Cardiac fibroblast (primary cell): ENCODE results near the gene DUSP2.

Experiments
- DNase-seq, 2 donors: peaks; one replicate each; pipeline versions ENCODE4 v3.0.0 to v3.0.0-alpha.2; 2010; ENCODE audit warnings: low read depth in 2 of 2
- H3K4me3 ChIP-seq, 2 donors: replicated peaks in 1 of 2; 1 replicate in 1 of 2; 2 replicates in 1 of 2; pipeline ENCODE4 v1.5.1; 2011; ENCODE audit warnings: low read depth in 2 of 2, low read length in 2 of 2, mild to moderate bottlenecking in 2 of 2, moderate library complexity in 1 of 2
- TF ChIP-seq, protein P1 (sequence below): IDR thresholded peaks from one replicate; pipeline ENCODE4 v1.5.1; 2011; ENCODE audit warnings: low read depth, mild to moderate bottlenecking, low read length, inconsistent platforms

The DUSP2 gene

DNA sequence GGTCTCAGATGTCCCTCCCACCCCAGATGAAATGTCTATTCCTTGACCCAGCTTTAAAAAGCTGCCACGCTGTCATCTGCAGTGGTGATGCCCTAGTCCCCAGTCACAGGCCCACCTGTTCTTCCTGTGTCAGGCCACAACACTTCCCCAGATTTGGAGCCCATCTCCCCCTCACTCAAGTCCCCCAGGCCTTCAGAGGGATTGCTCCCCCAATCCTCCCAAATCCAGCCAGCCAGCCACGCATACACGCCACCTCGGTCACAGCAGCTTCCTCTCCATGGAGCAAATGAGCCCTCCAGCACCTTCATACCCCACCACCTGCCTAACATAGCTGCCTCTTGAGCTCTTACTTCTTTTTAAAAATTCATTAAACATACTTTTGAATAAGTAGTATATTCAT, 14.8 kb downstream of the DUSP2 start:
- TF ChIP-seq, protein P1, sequence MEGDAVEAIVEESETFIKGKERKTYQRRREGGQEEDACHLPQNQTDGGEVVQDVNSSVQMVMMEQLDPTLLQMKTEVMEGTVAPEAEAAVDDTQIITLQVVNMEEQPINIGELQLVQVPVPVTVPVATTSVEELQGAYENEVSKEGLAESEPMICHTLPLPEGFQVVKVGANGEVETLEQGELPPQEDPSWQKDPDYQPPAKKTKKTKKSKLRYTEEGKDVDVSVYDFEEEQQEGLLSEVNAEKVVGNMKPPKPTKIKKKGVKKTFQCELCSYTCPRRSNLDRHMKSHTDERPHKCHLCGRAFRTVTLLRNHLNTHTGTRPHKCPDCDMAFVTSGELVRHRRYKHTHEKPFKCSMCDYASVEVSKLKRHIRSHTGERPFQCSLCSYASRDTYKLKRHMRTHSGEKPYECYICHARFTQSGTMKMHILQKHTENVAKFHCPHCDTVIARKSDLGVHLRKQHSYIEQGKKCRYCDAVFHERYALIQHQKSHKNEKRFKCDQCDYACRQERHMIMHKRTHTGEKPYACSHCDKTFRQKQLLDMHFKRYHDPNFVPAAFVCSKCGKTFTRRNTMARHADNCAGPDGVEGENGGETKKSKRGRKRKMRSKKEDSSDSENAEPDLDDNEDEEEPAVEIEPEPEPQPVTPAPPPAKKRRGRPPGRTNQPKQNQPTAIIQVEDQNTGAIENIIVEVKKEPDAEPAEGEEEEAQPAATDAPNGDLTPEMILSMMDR = no peak
- no peak overlapping the region for H3K4me3 ChIP-seq
- DNase-seq = no peak

GRCh38 chr2:96129528-96130120, 15.6 kb downstream of the DUSP2 start:
- no peak for DNase-seq
- no peak overlapping the region for H3K4me3 ChIP-seq
- TF ChIP-seq, protein P1 = no peak

- TF ChIP-seq, protein P1 = no peak
- DNase-seq = no peak
- no peak overlapping the region for H3K4me3 ChIP-seq
Observed at GRCh38 chr2:96128456-96128855, 16.8 kb downstream of the DUSP2 start.

DNA sequence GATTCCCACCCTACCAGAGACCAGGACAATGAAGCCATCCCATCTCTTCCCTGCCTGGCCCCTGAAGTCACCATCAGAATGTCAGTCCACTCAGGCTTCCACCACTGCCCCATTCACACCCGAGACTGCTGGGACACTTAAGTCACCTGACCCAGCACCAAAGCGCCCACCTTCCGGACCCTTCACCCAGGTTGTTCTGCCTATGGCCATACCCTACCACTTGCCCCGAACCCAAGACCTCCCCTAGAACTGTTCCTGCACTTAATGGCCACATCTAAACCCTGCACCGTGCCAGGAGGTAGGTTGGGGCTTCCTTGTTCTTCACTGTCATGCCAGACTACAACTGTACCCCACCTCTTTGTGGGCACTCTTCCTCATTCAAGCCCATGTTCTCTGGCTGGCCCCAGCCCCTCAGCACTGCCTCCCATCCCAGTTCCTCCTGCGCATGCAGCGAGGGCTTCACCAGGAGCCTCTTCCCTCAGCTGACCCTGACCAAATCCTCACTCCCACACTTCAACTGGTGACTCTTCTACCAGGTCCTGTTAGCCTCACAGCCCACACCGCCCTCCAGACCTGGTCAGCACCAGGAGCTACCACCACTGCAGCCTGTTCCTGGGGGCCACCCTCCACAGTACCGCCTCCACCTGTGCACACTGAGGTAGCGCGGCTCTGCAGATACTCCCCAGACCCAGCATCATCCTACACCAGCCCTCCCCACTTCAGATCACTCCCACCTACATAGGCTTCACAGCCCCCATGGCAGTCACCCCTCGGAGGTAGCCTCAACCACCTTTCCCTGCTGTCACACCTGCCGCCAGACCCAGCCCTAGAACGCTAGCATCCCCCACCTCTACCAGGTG, 20.6 kb downstream of the DUSP2 start:
- DNase-seq = no peak

GRCh38 chr2:96123936-96124335, 21.3 kb downstream of the DUSP2 start:
- no peak for DNase-seq
- TF ChIP-seq, protein P1 = no peak
- no peak overlapping the region for H3K4me3 ChIP-seq

More for the DNA sequence above, 20.6 kb downstream of the DUSP2 start:
- no peak overlapping the region for H3K4me3 ChIP-seq
- TF ChIP-seq, protein P1 = no peak

- TF ChIP-seq, protein P1 = no peak
- H3K4me3 ChIP-seq = no peak overlapping the region
- no peak for DNase-seq
Observed at GRCh38 chr2:96123290-96123689, 21.9 kb downstream of the DUSP2 start.
